B cell (primary cell): ENCODE results near the gene TRRAP.

Experiments
- EZH2 ChIP-seq: IDR thresholded peaks from 2 replicates; pipeline ENCODE4 v1.6.1; 2012; ENCODE audit warnings: borderline replicate concordance, low read depth, mild to moderate bottlenecking, moderate library complexity, low read length; ENCODE audit not compliant: insufficient read depth, poor library complexity, severe bottlenecking
- TF ChIP-seq, protein P1 (sequence below): fragments of 200-600 bp; IDR thresholded peaks from one replicate; pipeline ENCODE4 v1.8.0; 2022; ENCODE audit warnings: antibody characterized with exemption, mild to moderate bottlenecking

DNA sequence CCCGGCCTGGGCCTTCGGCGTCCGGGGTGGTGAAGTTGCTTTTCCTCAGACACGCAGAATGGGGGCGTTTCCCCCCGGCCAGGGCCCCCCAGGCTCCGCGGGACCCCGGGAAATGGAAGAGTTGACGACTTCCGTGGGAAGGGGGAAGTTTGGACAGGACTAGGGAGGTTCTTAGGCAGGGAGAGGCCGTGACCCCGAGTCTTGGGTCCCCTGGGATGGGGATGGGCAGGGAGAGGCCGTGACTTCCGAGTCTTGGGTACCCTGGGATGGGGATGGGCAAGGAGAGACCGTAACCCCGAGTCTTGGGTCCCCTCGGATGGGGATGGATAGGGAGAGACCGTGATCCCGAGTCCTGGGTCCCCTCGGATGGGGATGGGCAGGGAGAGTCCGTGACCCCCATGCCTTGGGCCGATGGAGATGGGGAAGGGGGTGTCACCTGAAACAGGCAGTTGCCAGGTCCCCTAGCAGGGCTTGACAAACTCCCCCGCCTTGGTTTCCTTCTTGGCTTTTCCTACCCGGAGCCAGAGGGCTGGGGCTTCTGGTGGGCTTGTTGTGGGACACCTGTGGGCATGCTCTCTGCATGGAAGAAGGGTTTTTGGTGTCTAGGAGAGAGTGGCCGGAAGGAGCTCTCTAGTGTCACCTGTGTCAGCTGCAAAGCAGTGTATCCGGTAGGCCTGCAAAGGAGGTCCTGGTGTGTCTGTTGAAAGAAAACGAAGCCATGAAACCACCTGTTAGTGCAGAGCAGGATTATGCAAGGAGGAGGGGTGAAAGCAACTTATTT is 1.1 kb downstream of the TRRAP start:
- TF ChIP-seq EZH2, result no peak
- TF ChIP-seq, protein P1, sequence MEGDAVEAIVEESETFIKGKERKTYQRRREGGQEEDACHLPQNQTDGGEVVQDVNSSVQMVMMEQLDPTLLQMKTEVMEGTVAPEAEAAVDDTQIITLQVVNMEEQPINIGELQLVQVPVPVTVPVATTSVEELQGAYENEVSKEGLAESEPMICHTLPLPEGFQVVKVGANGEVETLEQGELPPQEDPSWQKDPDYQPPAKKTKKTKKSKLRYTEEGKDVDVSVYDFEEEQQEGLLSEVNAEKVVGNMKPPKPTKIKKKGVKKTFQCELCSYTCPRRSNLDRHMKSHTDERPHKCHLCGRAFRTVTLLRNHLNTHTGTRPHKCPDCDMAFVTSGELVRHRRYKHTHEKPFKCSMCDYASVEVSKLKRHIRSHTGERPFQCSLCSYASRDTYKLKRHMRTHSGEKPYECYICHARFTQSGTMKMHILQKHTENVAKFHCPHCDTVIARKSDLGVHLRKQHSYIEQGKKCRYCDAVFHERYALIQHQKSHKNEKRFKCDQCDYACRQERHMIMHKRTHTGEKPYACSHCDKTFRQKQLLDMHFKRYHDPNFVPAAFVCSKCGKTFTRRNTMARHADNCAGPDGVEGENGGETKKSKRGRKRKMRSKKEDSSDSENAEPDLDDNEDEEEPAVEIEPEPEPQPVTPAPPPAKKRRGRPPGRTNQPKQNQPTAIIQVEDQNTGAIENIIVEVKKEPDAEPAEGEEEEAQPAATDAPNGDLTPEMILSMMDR, result peak; percentile 59
